K562 (cell line): ENCODE measurements around the gene PIGM. TPM values are rescaled to one million over a fixed set of nuclear protein-coding genes. Genes with fewer than 3 reads are reported as not detected.

Source experiments
- ATAC-seq: fragments of 200-7000 bp; cut with Tn5 transposase; 3 replicates; pipeline ENCODE4 v1.9.1; 2020; ENCODE audit warnings: moderate library complexity
- BruUV-seq: library from RNA; stranded (reverse); fragments of 400-500 nt; replicated peaks from 2 replicates; lab custom pipeline; 2021; lab: Mats Ljungman, UMichigan
- CTCF ChIA-PET: fragments of 300-600 bp; formaldehyde crosslinking; extraction: SDS; loops from one replicate; lab custom pipeline; 2021; ENCODE audit warnings: low intra/inter-chr PET ratio; lab: Yijun Ruan, JAX
- POLR2A ChIA-PET: fragments of 300-600, 350-650 bp; sonication (Branson Sonifier 250); formaldehyde crosslinking; extraction: SDS; loops from one replicate; lab custom pipeline; 2021; ENCODE audit warnings: antibody characterized with exemption, inconsistent platforms; lab: Yijun Ruan, JAX
- DNase-seq, 4 experiments: peaks; one replicate each; pipeline versions ENCODE4 v3.0.0 to v3.0.0-alpha.2; 2011 to 2018; ENCODE audit warnings: low spot score in 3 of 4, mixed read lengths in 3 of 4; ENCODE audit errors: extremely low read depth in 1 of 4
- FAIRE-seq: peaks from 2 replicates; lab custom pipeline; 2011; peaks lifted over from hg19 to GRCh38; lab: Jason Lieb, UNC
- H2AFZ ChIP-seq: 2 replicates; pipeline ENCODE4 v1.6.0; 2011; ENCODE audit warnings: low read depth, low read length, control low read depth, inconsistent platforms
- H3K27ac ChIP-seq: fragments of 200-600 bp; 3 replicates; pipeline ENCODE4 v1.8.0; 2011; ENCODE audit warnings: low read depth, mild to moderate bottlenecking, control low read depth, inconsistent platforms, low read length, moderate library complexity, mixed read lengths; ENCODE audit errors: extremely low read depth
- H3K27me3 ChIP-seq, 2 experiments: fragments of 300-600 bp in 1 of 2; 2 replicates in 1 of 2; 3 replicates in 1 of 2; pipeline versions ENCODE4 v1.6.0 to v1.8.0; 2011; ENCODE audit warnings: inconsistent platforms in 2 of 2, low read length in 2 of 2, mild to moderate bottlenecking in 1 of 2, mixed read lengths in 1 of 2, moderate library complexity in 1 of 2; ENCODE audit not compliant: control insufficient read depth in 2 of 2, insufficient read depth in 2 of 2
- H3K36me3 ChIP-seq: fragments of 300-600 bp; 3 replicates; pipeline ENCODE4 v1.8.0; 2011; ENCODE audit warnings: mild to moderate bottlenecking, low read length, inconsistent platforms; ENCODE audit not compliant: control insufficient read depth, insufficient read depth
- H3K4me1 ChIP-seq, 2 experiments: fragments of 200-600 bp in 1 of 2; replicated peaks in 1 of 2; 2 replicates in 1 of 2; 3 replicates in 1 of 2; pipeline versions ENCODE4 v1.5.1 to v1.8.0; 2011; ENCODE audit warnings: inconsistent platforms in 2 of 2, low read length in 2 of 2, mild to moderate bottlenecking in 1 of 2, mixed read lengths in 1 of 2, moderate library complexity in 1 of 2; ENCODE audit not compliant: control insufficient read depth in 2 of 2, insufficient read depth in 2 of 2
- H3K4me2 ChIP-seq: 2 replicates; pipeline ENCODE4 v1.6.1; 2011; ENCODE audit warnings: low read length, control low read depth, inconsistent platforms, mixed read lengths; ENCODE audit not compliant: insufficient read depth
- H3K4me3 ChIP-seq: fragments of 200-600 bp; sonication (generic), shearing (Covaris generic); 2 replicates; pipeline ENCODE4 v1.5.1; 2016; ENCODE audit warnings: control low read depth, inconsistent platforms
- H3K79me2 ChIP-seq: fragments of 200-600 bp; 3 replicates; pipeline ENCODE4 v1.8.0; 2011; ENCODE audit warnings: low read length, inconsistent platforms; ENCODE audit not compliant: control insufficient read depth, insufficient read depth
- H3K9ac ChIP-seq, 2 experiments: 2 replicates each; pipeline versions ENCODE4 v1.6.0 to v1.6.1; 2011; ENCODE audit warnings: low read depth in 2 of 2, low read length in 2 of 2, control low read depth in 1 of 2, inconsistent platforms in 1 of 2, mild to moderate bottlenecking in 1 of 2, mixed read lengths in 1 of 2; ENCODE audit not compliant: insufficient read depth in 1 of 2
- H3K9me1 ChIP-seq: one replicate; pipeline ENCODE4 v1.6.0; 2011; ENCODE audit warnings: inconsistent platforms, mild to moderate bottlenecking, low read length, moderate library complexity; ENCODE audit not compliant: control insufficient read depth, insufficient read depth
- H3K9me3 ChIP-seq: replicated peaks from 2 replicates; pipeline ENCODE4 v1.5.1; 2011; ENCODE audit warnings: low read depth, low read length, inconsistent platforms; ENCODE audit not compliant: control insufficient read depth, insufficient read depth
- H4K20me1 ChIP-seq: replicated peaks from 2 replicates; pipeline ENCODE4 v1.6.1; 2011; ENCODE audit warnings: low read length, inconsistent platforms, mixed read lengths; ENCODE audit not compliant: control insufficient read depth, insufficient read depth
- CBFB ChIP-seq: sonication (generic); formaldehyde crosslinking; IDR thresholded peaks from 2 replicates; pipeline ENCODE4 v1.4.0; 2020; ENCODE audit warnings: mild to moderate bottlenecking, missing genetic modification reagents
- HIVEP1 ChIP-seq: fragments of 250-450 bp; sonication (Bioruptor Pico); IDR thresholded peaks from 2 replicates; pipeline ENCODE4 v1.4.0; 2020; ENCODE audit warnings: mild to moderate bottlenecking
- KLF10 ChIP-seq: fragments of 250-450 bp; sonication (Bioruptor Pico); IDR thresholded peaks from 2 replicates; pipeline ENCODE4 v1.6.1; 2021; ENCODE audit warnings: matching md5 sums
- L3MBTL2 ChIP-seq: fragments of 450-650 bp; IDR thresholded peaks from 2 replicates; pipeline ENCODE4 v1.6.1; 2016; ENCODE audit warnings: mild to moderate bottlenecking, moderate library complexity
- MECOM ChIP-seq: fragments of 250-450 bp; sonication (Bioruptor Pico); IDR thresholded peaks from 2 replicates; pipeline ENCODE4 v1.8.0; 2022; ENCODE audit warnings: inconsistent platforms
- PHF20 ChIP-seq: fragments of 450-650 bp; IDR thresholded peaks from 2 replicates; pipeline ENCODE4 v1.6.1; 2018; ENCODE audit not compliant: partially characterized antibody
- PTRF ChIP-seq: fragments of 450-650 bp; IDR thresholded peaks from 2 replicates; pipeline ENCODE4 v1.6.1; 2016; ENCODE audit warnings: mild to moderate bottlenecking, missing genetic modification characterization, missing compliant biosample characterization
- TAF9B ChIP-seq: fragments of 450-650 bp; IDR thresholded peaks from 2 replicates; pipeline ENCODE4 v1.6.1; 2018; ENCODE audit warnings: mild to moderate bottlenecking; ENCODE audit not compliant: partially characterized antibody
- ZBED1 ChIP-seq: IDR thresholded peaks from 2 replicates; pipeline ENCODE4 v1.6.1; 2014
- ZNF146 ChIP-seq: IDR thresholded peaks from one replicate; pipeline ENCODE4 v1.6.1; 2018; ENCODE audit warnings: missing compliant biosample characterization; ENCODE audit not compliant: unreplicated experiment
- ZNF57 ChIP-seq: fragments of 450-650 bp; formaldehyde crosslinking; IDR thresholded peaks from 2 replicates; pipeline ENCODE4 v1.4.0; 2020; ENCODE audit warnings: mild to moderate bottlenecking, moderate library complexity
- WGBS: fragments of 100-300 bp; shearing (Covaris generic); methylation state at CpG from one replicate; pipeline ENCODE4 v1.1.6; 2016; ENCODE audit warnings: low coverage, mixed read lengths; ENCODE audit not compliant: insufficient coverage; ENCODE audit errors: missing lambda C conversion rate; 5-methylcytosine and 5-hydroxymethylcytosine counted together
- in situ Hi-C: fragments of 300-500 bp; cut with MboI; formaldehyde crosslinking; loops from 4 replicates; pipeline ENCODE4 v1.15.0; 2018; ENCODE audit warnings: inconsistent platforms, mixed read lengths
- intact Hi-C: fragments of 100-400 bp; cut with micrococcal nuclease; formaldehyde crosslinking; loops from 2 replicates; pipeline ENCODE4 v1.14.2; 2022
- polyA plus RNA-seq, 8 experiments: library from polyadenylated mRNA; depleted of rRNA in 4 of 8; stranded (reverse) in 5 of 8; unstranded in 3 of 8; fragments of >200 nt; fragmentation: Nextera tagmentation in 2 of 8; fragmentation: Illumina TruSeq in 1 of 8; extraction: Ambion mirVana in 2 of 8; extraction: Trizol in 1 of 8; gene quantifications; 2 replicates each; pipeline versions ENCODE4 v1.2.1 to v1.2.3, GENCODE V29; 2011 to 2014; ENCODE audit warnings: inconsistent platforms in 1 of 8, missing spikeins in 1 of 8
- total RNA-seq, 7 experiments: library from RNA; depleted of rRNA in 6 of 7; stranded (reverse); fragments of >200 nt in 6 of 7; fragmentation: Illumina TruSeq in 2 of 7; extraction: Trizol in 2 of 7; gene quantifications; 2 replicates each; pipeline versions ENCODE4 v1.2.1 to v1.2.3, GENCODE V29; 2011 to 2021; ENCODE audit warnings: low replicate concordance in 1 of 7
- TF ChIP-seq, protein P1 (sequence below): sonication (generic); formaldehyde crosslinking; IDR thresholded peaks from 2 replicates; pipeline ENCODE4 v1.5.0; 2020; ENCODE audit warnings: missing genetic modification reagents
- TF ChIP-seq, protein P2 (sequence below), 2 experiments: fragments of 450-650 bp; formaldehyde crosslinking in 1 of 2; IDR thresholded peaks; 2 replicates each; pipeline versions ENCODE4 v1.4.0 to v1.6.1; 2014 to 2020; ENCODE audit warnings: mild to moderate bottlenecking in 2 of 2, borderline replicate concordance in 1 of 2, low read depth in 1 of 2

PIGM gene
- total and polyA plus RNA-seq, 9 of the 15 experiments (the other 6 are each of a cell fraction or from before 2014, with no cell fraction given): 2.6 to 6.7 (median 4.3) TPM

DNA sequence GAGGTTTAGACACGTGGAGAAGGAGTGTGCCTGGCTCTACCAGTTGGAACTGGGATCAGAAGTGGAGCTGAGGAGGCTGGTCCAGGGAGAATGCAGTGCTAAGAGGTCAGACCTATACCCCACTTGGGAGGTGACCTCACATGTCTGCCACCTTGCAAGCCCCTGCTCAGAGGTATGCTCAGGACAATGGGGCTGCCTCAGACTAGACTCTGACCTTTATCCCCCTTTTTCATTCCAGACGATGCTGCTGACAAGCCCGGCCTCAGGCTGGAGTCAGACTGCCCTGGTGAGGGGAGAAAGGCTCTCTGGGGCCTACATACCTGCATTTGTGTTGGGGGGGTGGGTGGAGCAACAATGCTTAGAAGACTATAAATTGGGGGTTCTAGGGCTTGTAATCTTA is 33.0 kb upstream of the PIGM start:
- Histone ChIP-seq H3K27ac (no peak overlapping the region), H3K9me3 (no peaks in the 10 kb centered on the region), H3K79me2 (no peaks in the 10 kb centered on the region), H3K9me1 (no peaks in the 10 kb centered on the region), H2AFZ (no peak overlapping the region), H3K4me1 (peaks cover 0 to 3% of the 10 kb centered on the region in 2 experiments; a peak in 2 of 5 replicates), H3K27me3 (peaks cover 19 to 58% of the 10 kb centered on the region in 2 experiments; a peak in 4 of 5 replicates), H3K4me3 (no peak overlapping the region), H4K20me1 (no peaks in the 10 kb centered on the region; the same call in 1 of the 2 replicates), H3K9ac (no peak overlapping the region), H3K36me3 (no peaks in the 10 kb centered on the region), H3K4me2 (no peak overlapping the region)
- BruUV-seq: no TSS peak
- intact Hi-C loops: no loop called here
- in situ Hi-C loops: no loop called here
- DNase-seq (no peak), ATAC-seq (no peak), FAIRE-seq (no peak)
- CTCF ChIA-PET: no interaction called here
- POLR2A ChIA-PET: interaction anchor here (2.8 kb wide), 1 partner anchor 19 kb away, joined by 12 read pairs; no protein-coding TSS in a partner anchor
- WGBS: 0% methylated on average over 3 of the region's 3 CpGs
- TF ChIP-seq CBFB: no peak
- no peak for TF ChIP-seq TAF9B
- TF ChIP-seq, protein P1, sequence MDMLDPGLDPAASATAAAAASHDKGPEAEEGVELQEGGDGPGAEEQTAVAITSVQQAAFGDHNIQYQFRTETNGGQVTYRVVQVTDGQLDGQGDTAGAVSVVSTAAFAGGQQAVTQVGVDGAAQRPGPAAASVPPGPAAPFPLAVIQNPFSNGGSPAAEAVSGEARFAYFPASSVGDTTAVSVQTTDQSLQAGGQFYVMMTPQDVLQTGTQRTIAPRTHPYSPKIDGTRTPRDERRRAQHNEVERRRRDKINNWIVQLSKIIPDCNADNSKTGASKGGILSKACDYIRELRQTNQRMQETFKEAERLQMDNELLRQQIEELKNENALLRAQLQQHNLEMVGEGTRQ (CRISPR knock-in tag): no peak
- no peak for TF ChIP-seq PHF20
- TF ChIP-seq KLF10 (CRISPR knock-in tag): no peak
- TF ChIP-seq ZBED1: no peak
- TF ChIP-seq HIVEP1 (CRISPR knock-in tag): no peak
- TF ChIP-seq ZNF146: no peak
- no peak for TF ChIP-seq MECOM (CRISPR knock-in tag)
- no peak for TF ChIP-seq ZNF57 (CRISPR knock-in tag)
- no peak for TF ChIP-seq L3MBTL2
- TF ChIP-seq, protein P2, sequence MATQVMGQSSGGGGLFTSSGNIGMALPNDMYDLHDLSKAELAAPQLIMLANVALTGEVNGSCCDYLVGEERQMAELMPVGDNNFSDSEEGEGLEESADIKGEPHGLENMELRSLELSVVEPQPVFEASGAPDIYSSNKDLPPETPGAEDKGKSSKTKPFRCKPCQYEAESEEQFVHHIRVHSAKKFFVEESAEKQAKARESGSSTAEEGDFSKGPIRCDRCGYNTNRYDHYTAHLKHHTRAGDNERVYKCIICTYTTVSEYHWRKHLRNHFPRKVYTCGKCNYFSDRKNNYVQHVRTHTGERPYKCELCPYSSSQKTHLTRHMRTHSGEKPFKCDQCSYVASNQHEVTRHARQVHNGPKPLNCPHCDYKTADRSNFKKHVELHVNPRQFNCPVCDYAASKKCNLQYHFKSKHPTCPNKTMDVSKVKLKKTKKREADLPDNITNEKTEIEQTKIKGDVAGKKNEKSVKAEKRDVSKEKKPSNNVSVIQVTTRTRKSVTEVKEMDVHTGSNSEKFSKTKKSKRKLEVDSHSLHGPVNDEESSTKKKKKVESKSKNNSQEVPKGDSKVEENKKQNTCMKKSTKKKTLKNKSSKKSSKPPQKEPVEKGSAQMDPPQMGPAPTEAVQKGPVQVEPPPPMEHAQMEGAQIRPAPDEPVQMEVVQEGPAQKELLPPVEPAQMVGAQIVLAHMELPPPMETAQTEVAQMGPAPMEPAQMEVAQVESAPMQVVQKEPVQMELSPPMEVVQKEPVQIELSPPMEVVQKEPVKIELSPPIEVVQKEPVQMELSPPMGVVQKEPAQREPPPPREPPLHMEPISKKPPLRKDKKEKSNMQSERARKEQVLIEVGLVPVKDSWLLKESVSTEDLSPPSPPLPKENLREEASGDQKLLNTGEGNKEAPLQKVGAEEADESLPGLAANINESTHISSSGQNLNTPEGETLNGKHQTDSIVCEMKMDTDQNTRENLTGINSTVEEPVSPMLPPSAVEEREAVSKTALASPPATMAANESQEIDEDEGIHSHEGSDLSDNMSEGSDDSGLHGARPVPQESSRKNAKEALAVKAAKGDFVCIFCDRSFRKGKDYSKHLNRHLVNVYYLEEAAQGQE (IDR thresholded peaks at IDR 0.05; ENCODE audit: borderline replicate concordance): no peak
- TF ChIP-seq, protein P2 (CRISPR knock-in tag; IDR thresholded peaks at IDR 0.05; ENCODE audit: low read depth): no peak
- TF ChIP-seq PTRF (tag): no peak
